CD4-positive, alpha-beta T cell treated with Interleukin-15 for 4 hours (primary cell): Measurements from ENCODE around the gene FAM131C.
"Not testable (repeated sequence)": the region's sequence is repeated elsewhere in the genome, so short reads cannot be mapped to it uniquely, and the experiment has no call there.

ENCODE experiments used
- DNase-seq: peaks from one replicate; pipeline ENCODE4 v3.0.0-alpha.2; 2020; ENCODE audit warnings: low spot score

FAM131C gene

GRCh38 chr1:16076865-16077238 is 3.4 kb upstream of the FAM131C start:
- DNase-seq: no peak

- no peak for DNase-seq
Measured at GRCh38 chr1:16076031-16076864, 2.8 kb upstream of the FAM131C start.

GRCh38 chr1:16075337-16076030 is 2.0 kb upstream of the FAM131C start:
- DNase-seq: no peak

- DNase-seq: no peak
Measured at GRCh38 chr1:16074217-16074616, 766 bp upstream of the FAM131C start.

- no peak for DNase-seq
Measured at GRCh38 chr1:16072616-16073484, 601 bp downstream of the FAM131C start.

- no peak for DNase-seq
Measured at GRCh38 chr1:16072095-16072494, 1.4 kb downstream of the FAM131C start.

GRCh38 chr1:16071614-16072013 is 1.8 kb downstream of the FAM131C start:
- DNase-seq: no peak

- no peak for DNase-seq
Measured at GRCh38 chr1:16070640-16071355, 2.7 kb downstream of the FAM131C start.

- DNase-seq: no peak
Measured at GRCh38 chr1:16068356-16069270, 4.8 kb downstream of the FAM131C start.

GRCh38 chr1:16067933-16068332 is 5.5 kb downstream of the FAM131C start:
- DNase-seq: no peak

GRCh38 chr1:16067127-16067768 is 6.2 kb downstream of the FAM131C start:
- DNase-seq: no peak

GRCh38 chr1:16066245-16066644 is 7.2 kb downstream of the FAM131C start:
- DNase-seq: no peak

- no peak for DNase-seq
Measured at GRCh38 chr1:16065269-16065576, 8.2 kb downstream of the FAM131C start.

GRCh38 chr1:16064536-16065268 is 8.7 kb downstream of the FAM131C start:
- no peak for DNase-seq

- no peak for DNase-seq
Measured at GRCh38 chr1:16063921-16064320, 9.5 kb downstream of the FAM131C start.

GRCh38 chr1:16063226-16063829 is 10.1 kb downstream of the FAM131C start:
- no peak for DNase-seq

- DNase-seq: not testable (repeated sequence)
Measured at GRCh38 chr1:16062687-16063075, 10.8 kb downstream of the FAM131C start.

- not testable (repeated sequence) for DNase-seq
Measured at GRCh38 chr1:16061989-16062686, 11.3 kb downstream of the FAM131C start.

GRCh38 chr1:16061266-16061665 is 12.2 kb downstream of the FAM131C start:
- DNase-seq: no peak
